ENCODE measurements around the gene CXCL8. TPM values are rescaled to one million over a fixed set of nuclear protein-coding genes. Genes with fewer than 3 reads are reported as not detected.

The CXCL8 gene
- total and polyA plus RNA-seq, 4 donors = 0.33 to 3.8 (median 1.1) TPM

- WGBS = 45% methylated on average over 2 of the region's 2 CpGs
- Histone ChIP-seq H3K27ac (ENCODE audit: low read depth in 1 of 2, low read length in 2 of 2) (no peak overlapping the region), H3K9me3 (ENCODE audit: control insufficient read depth in 4 of 4, low read length in 3 of 4) (no peaks in the 10 kb centered on the region), H3K4me1 (ENCODE audit: control insufficient read depth in 4 of 4, insufficient read depth in 4 of 4, low read length in 3 of 4) (no peaks in the 10 kb centered on the region), H3K4me3 (ENCODE audit: low read depth in 1 of 3, low read length in 3 of 3) (no peak overlapping the region), H3K27me3 (ENCODE audit: control insufficient read depth in 4 of 4, insufficient read depth in 4 of 4, low read length in 3 of 4) (peaks cover 0 to 3% (median 0%) of the 10 kb centered on the region in 4 donors), H3K9ac (ENCODE audit: low read depth in 1 of 2, low read length in 2 of 2) (no peak overlapping the region), H3K36me3 (ENCODE audit: control insufficient read depth in 4 of 4, insufficient read depth in 3 of 4, low read depth in 1 of 4, low read length in 3 of 4) (no peaks in the 10 kb centered on the region)
- no peak for DNase-seq (ENCODE audit: low spot score)
- TF ChIP-seq HNF4G (IDR thresholded peaks at IDR 0.05) = no peak
- no peak for TF ChIP-seq JUND (IDR thresholded peaks at IDR 0.05)
- no peak for TF ChIP-seq FOXA2 (IDR thresholded peaks at IDR 0.05)
- TF ChIP-seq SP1 (IDR thresholded peaks at IDR 0.05) = no peak
- TF ChIP-seq EGR1 (IDR thresholded peaks at IDR 0.05; ENCODE audit: low read depth in 2 of 2) = no peak
- no peak for TF ChIP-seq HNF4A (conservative IDR thresholded peaks at IDR 0.05)
These were observed 5.8 kb upstream of the CXCL8 start for GRCh38 chr4:73734530-73735001.

- Histone ChIP-seq H3K4me1 (ENCODE audit: control insufficient read depth in 4 of 4, insufficient read depth in 4 of 4, low read length in 3 of 4) (no peaks in the 10 kb centered on the region), H3K4me3 (ENCODE audit: low read depth in 1 of 3, low read length in 3 of 3) (no peak overlapping the region), H3K27ac (ENCODE audit: low read depth in 1 of 2, low read length in 2 of 2) (no peak overlapping the region), H3K9ac (ENCODE audit: low read depth in 1 of 2, low read length in 2 of 2) (no peak overlapping the region), H3K36me3 (ENCODE audit: control insufficient read depth in 4 of 4, insufficient read depth in 3 of 4, low read depth in 1 of 4, low read length in 3 of 4) (no peaks in the 10 kb centered on the region), H3K9me3 (ENCODE audit: control insufficient read depth in 4 of 4, low read length in 3 of 4) (no peaks in the 10 kb centered on the region), H3K27me3 (ENCODE audit: control insufficient read depth in 4 of 4, insufficient read depth in 4 of 4, low read length in 3 of 4) (peaks cover 0 to 3% (median 0%) of the 10 kb centered on the region in 4 donors)
- WGBS = 72% methylated on average over 3 of the region's 3 CpGs
- no peak for DNase-seq (ENCODE audit: low spot score)
- TF ChIP-seq TAF1 (conservative IDR thresholded peaks at IDR 0.05) (no peak), EGR1 (IDR thresholded peaks at IDR 0.05; ENCODE audit: low read depth in 2 of 2) (no peak), RXRA (IDR thresholded peaks at IDR 0.05) (no peak), MAX (IDR thresholded peaks at IDR 0.05) (no peak)
These were observed 5.1 kb upstream of the CXCL8 start for GRCh38 chr4:73735231-73735630.

GRCh38 chr4:73741031-73741749 is 821 bp downstream of the CXCL8 start:
- no peak overlapping the region for H3K4me3 ChIP-seq (ENCODE audit: low read depth in 1 of 3, low read length in 3 of 3)
- peaks cover 0 to 4% (median 2%) of the 10 kb centered on the region in 4 donors for H3K4me1 ChIP-seq (ENCODE audit: control insufficient read depth in 4 of 4, insufficient read depth in 4 of 4, low read length in 3 of 4)
- no peak for DNase-seq (ENCODE audit: low spot score)

More at GRCh38 chr4:73741031-73741749, 821 bp downstream of the CXCL8 start:
- no peaks in the 10 kb centered on the region for H3K9me3 ChIP-seq (ENCODE audit: control insufficient read depth in 4 of 4, low read length in 3 of 4)
- H3K9ac ChIP-seq (ENCODE audit: low read depth in 1 of 2, low read length in 2 of 2) = no peak overlapping the region
- H3K27me3 ChIP-seq (ENCODE audit: control insufficient read depth in 4 of 4, insufficient read depth in 4 of 4, low read length in 3 of 4) = peaks cover 0 to 3% (median 0%) of the 10 kb centered on the region in 4 donors
- 61% methylated on average over 2 of the region's 2 CpGs for WGBS
- TF ChIP-seq YY1 (IDR thresholded peaks at IDR 0.05) = no peak
- no peak for TF ChIP-seq ATF3 (IDR thresholded peaks at IDR 0.05)
- no peak for TF ChIP-seq CTCF (IDR thresholded peaks at IDR 0.05; ENCODE audit: low read depth, low read length, missing input control)
- no peak for TF ChIP-seq RXRA (IDR thresholded peaks at IDR 0.05)
- TF ChIP-seq HNF4G (IDR thresholded peaks at IDR 0.05) = no peak
- TF ChIP-seq FOXA2 (IDR thresholded peaks at IDR 0.05) = no peak
- no peak for TF ChIP-seq RAD21 (IDR thresholded peaks at IDR 0.05)
- no peak for TF ChIP-seq FOXA1 (IDR thresholded peaks at IDR 0.05)
- no peak for TF ChIP-seq HNF4A (conservative IDR thresholded peaks at IDR 0.05)
- TF ChIP-seq GABPA (IDR thresholded peaks at IDR 0.05 in 1 of 2, conservative IDR thresholded peaks at IDR 0.05 in 1 of 2) = no peak
- no peak for TF ChIP-seq ZBTB33 (IDR thresholded peaks at IDR 0.05)
- TF ChIP-seq REST (IDR thresholded peaks at IDR 0.05) = no peak
- TF ChIP-seq TAF1 (conservative IDR thresholded peaks at IDR 0.05) = no peak
- no peak for TF ChIP-seq SP1 (IDR thresholded peaks at IDR 0.05)
- TF ChIP-seq EGR1 (IDR thresholded peaks at IDR 0.05; ENCODE audit: low read depth in 2 of 2) = no peak
- no peak for TF ChIP-seq MAX (IDR thresholded peaks at IDR 0.05)
- H3K36me3 ChIP-seq (ENCODE audit: control insufficient read depth in 4 of 4, insufficient read depth in 3 of 4, low read depth in 1 of 4, low read length in 3 of 4) = no peaks in the 10 kb centered on the region
- H3K27ac ChIP-seq (ENCODE audit: low read depth in 1 of 2, low read length in 2 of 2) = no peak overlapping the region

Measured in liver (tissue), 9 donors.